Upper lobe of left lung (tissue), 4 donors: Measurements from ENCODE around the gene GNG11.

Experiments used
- CTCF ChIP-seq, 6 experiments: fragments of 450-650 bp in 4 of 6; fragments of 200-600 bp in 2 of 6; sonication (generic) in 2 of 6; IDR thresholded peaks; one replicate each; pipeline ENCODE4 v1.5.1; 2016 to 2019; ENCODE audit warnings: antibody characterized with exemption in 6 of 6
- POLR2A ChIP-seq, 4 donors: fragments of 450-650 bp; IDR thresholded peaks; one replicate each; pipeline ENCODE4 v1.5.1; 2016 to 2017; ENCODE audit warnings: antibody characterized with exemption in 4 of 4, mild to moderate bottlenecking in 2 of 4
- POLR2AphosphoS5 ChIP-seq, 2 donors: sonication (generic); formaldehyde crosslinking; IDR thresholded peaks; one replicate each; pipeline ENCODE4 v1.5.1; 2017; ENCODE audit warnings: antibody characterized with exemption in 2 of 2

- no peak for TF ChIP-seq CTCF (IDR thresholded peaks at IDR 0.05)
- TF ChIP-seq POLR2AphosphoS5 (IDR thresholded peaks at IDR 0.05): no peak
- TF ChIP-seq POLR2A (IDR thresholded peaks at IDR 0.05): no peak
Observed at GRCh38 chr7:93955304-93955703, 33.8 kb downstream of the GNG11 start.
